Skeletal muscle cell (primary cell): ENCODE data around the gene PLOD1.
"Not testable (repeated sequence)": the region's sequence is repeated elsewhere in the genome, so short reads cannot be mapped to it uniquely, and the experiment has no call there.

ENCODE experiments used
- DNase-seq: peaks from one replicate; pipeline ENCODE4 v3.0.0-alpha.2; 2010; ENCODE audit warnings: low read depth
- H3K4me3 ChIP-seq: 2 replicates; pipeline ENCODE4 v1.5.1; 2011; ENCODE audit warnings: low read depth, mild to moderate bottlenecking, control low read depth, low read length, moderate library complexity

Gene PLOD1

GRCh38 chr1:11997081-11997850, 62.7 kb downstream of the PLOD1 start:
- H3K4me3 ChIP-seq = no peak overlapping the region
- DNase-seq = no peak

- no peak overlapping the region for H3K4me3 ChIP-seq
- no peak for DNase-seq
Observed at GRCh38 chr1:11998636-11999035, 64.1 kb downstream of the PLOD1 start.

- no peak for DNase-seq
- no peak overlapping the region for H3K4me3 ChIP-seq
Observed at GRCh38 chr1:11999236-11999635, 64.7 kb downstream of the PLOD1 start.

- DNase-seq = peak; percentile 8
- no peak overlapping the region for H3K4me3 ChIP-seq
Observed at GRCh38 chr1:12001249-12001917, 66.9 kb downstream of the PLOD1 start.

GRCh38 chr1:12001996-12002493, 67.5 kb downstream of the PLOD1 start:
- H3K4me3 ChIP-seq = no peak overlapping the region
- DNase-seq = no peak

GRCh38 chr1:12003762-12004161, 69.2 kb downstream of the PLOD1 start:
- no peak overlapping the region for H3K4me3 ChIP-seq
- DNase-seq = no peak

- no peak for DNase-seq
- H3K4me3 ChIP-seq = no peak overlapping the region
Observed at GRCh38 chr1:12005488-12006166, 71.1 kb downstream of the PLOD1 start.

- no peak for DNase-seq
- no peak overlapping the region for H3K4me3 ChIP-seq
Observed at GRCh38 chr1:12006167-12006921, 71.8 kb downstream of the PLOD1 start.

GRCh38 chr1:12007204-12007603, 72.7 kb downstream of the PLOD1 start:
- H3K4me3 ChIP-seq = no peak overlapping the region
- DNase-seq = no peak

- H3K4me3 ChIP-seq, DNase-seq: not testable (repeated sequence)
Observed at GRCh38 chr1:12008355-12008754, 73.8 kb downstream of the PLOD1 start.

GRCh38 chr1:12009318-12009947, 74.9 kb downstream of the PLOD1 start:
- no peak for DNase-seq
- H3K4me3 ChIP-seq = no peak overlapping the region

- H3K4me3 ChIP-seq = no peak overlapping the region
- DNase-seq = no peak
Observed at GRCh38 chr1:12010746-12011570, 76.4 kb downstream of the PLOD1 start.

GRCh38 chr1:12011998-12012397, 77.5 kb downstream of the PLOD1 start:
- H3K4me3 ChIP-seq = no peak overlapping the region
- no peak for DNase-seq

- DNase-seq = no peak
- H3K4me3 ChIP-seq = no peak overlapping the region
Observed at GRCh38 chr1:12012560-12013316, 78.2 kb downstream of the PLOD1 start.

GRCh38 chr1:12014141-12014991, 79.8 kb downstream of the PLOD1 start:
- no peak for DNase-seq

GRCh38 chr1:12015001-12015491, 80.5 kb downstream of the PLOD1 start:
- no peak overlapping the region for H3K4me3 ChIP-seq
- DNase-seq = no peak

More at GRCh38 chr1:12014141-12014991, 79.8 kb downstream of the PLOD1 start:
- H3K4me3 ChIP-seq = no peak overlapping the region

- no peak for DNase-seq
- no peak overlapping the region for H3K4me3 ChIP-seq
Observed at GRCh38 chr1:12015499-12015898, 81.0 kb downstream of the PLOD1 start.
